NOMO-1 treated with DMSO at 0.1 percent for 48 hours (cell line): ENCODE measurements around the gene MINK1.

Experiments
- DNase-seq: peaks from one replicate; lab custom pipeline; 2025; ENCODE audit not compliant: unreplicated experiment; lab: John Stamatoyannopoulos, UW

MINK1 gene

GRCh38 chr17:4946312-4946976 is 113.3 kb downstream of the MINK1 start:
- no peak for DNase-seq

GRCh38 chr17:4947010-4947410 is 113.9 kb downstream of the MINK1 start:
- peak; percentile 37 for DNase-seq
